PC-3 (cell line): ENCODE results near the gene TKTL1. TPM values are rescaled to one million over a fixed set of nuclear protein-coding genes. Genes with fewer than 3 reads are reported as not detected.
A peak's percentile ranks its signal among the peaks of the same experiment; 100 is the strongest.

ENCODE experiments used
- ATAC-seq: fragments of 200-7000 bp; cut with Tn5 transposase; 2 replicates; pipeline ENCODE4 v1.9.1; 2020; ENCODE audit warnings: mild to moderate bottlenecking, moderate library complexity
- BruUV-seq: library from RNA; stranded (reverse); fragments of 400-500 nt; replicated peaks from 2 replicates; lab custom pipeline; 2021; lab: Mats Ljungman, UMichigan
- CTCF ChIA-PET: fragments of 300-600 bp; sonication (Branson Sonifier 250); formaldehyde crosslinking; loops from one replicate; lab custom pipeline; 2022; ENCODE audit warnings: antibody characterized with exemption; lab: Charles Lee
- POLR2A ChIA-PET: fragments of 300-600 bp; sonication (Branson Sonifier 250); formaldehyde crosslinking; loops from one replicate; lab custom pipeline; 2022; ENCODE audit warnings: antibody characterized with exemption; ENCODE audit not compliant: unreplicated experiment; lab: Charles Lee
- DNase-seq: peaks from one replicate; pipeline ENCODE4 v3.0.0-alpha.2; 2015
- H2AFZ ChIP-seq: fragments of 300-600 bp; sonication (generic); 2 replicates; pipeline ENCODE4 v1.6.0; 2016; ENCODE audit warnings: antibody characterized with exemption, low read length
- H3F3A ChIP-seq: fragments of 300-600 bp; sonication (generic); one replicate; pipeline ENCODE4 v1.6.0; 2017; ENCODE audit warnings: antibody characterized with exemption, low read length, control low read depth, mild to moderate bottlenecking; ENCODE audit not compliant: unreplicated experiment
- H3K27ac ChIP-seq: fragments of 300-600 bp; sonication (generic); 2 replicates; pipeline ENCODE4 v1.5.1; 2016; ENCODE audit warnings: mild to moderate bottlenecking, low read length
- H3K27me3 ChIP-seq: fragments of 300-600 bp; sonication (generic); 2 replicates; pipeline ENCODE4 v1.6.1; 2016; ENCODE audit warnings: low read length, mixed read lengths
- H3K36me3 ChIP-seq: fragments of 300-600 bp; sonication (generic); 2 replicates; pipeline ENCODE4 v1.6.1; 2016; ENCODE audit warnings: low read depth, mixed run types, low read length, mixed read lengths
- H3K4me1 ChIP-seq: fragments of 300-600 bp; sonication (generic); 2 replicates; pipeline ENCODE4 v1.5.1; 2016; ENCODE audit warnings: low read length; ENCODE audit not compliant: insufficient read depth
- H3K4me2 ChIP-seq: fragments of 300-600 bp; sonication (generic); 2 replicates; pipeline ENCODE4 v1.6.0; 2016; ENCODE audit warnings: low read length
- H3K4me3 ChIP-seq: fragments of 300-600 bp; sonication (generic); 2 replicates; pipeline ENCODE4 v1.5.1; 2016; ENCODE audit warnings: mild to moderate bottlenecking, low read length, mixed read lengths
- H3K79me2 ChIP-seq: fragments of 300-600 bp; sonication (generic); 2 replicates; pipeline ENCODE4 v1.6.1; 2017; ENCODE audit warnings: low read length, mixed read lengths
- H3K9ac ChIP-seq: fragments of 300-600 bp; sonication (generic); 2 replicates; pipeline ENCODE4 v1.6.0; 2016; ENCODE audit warnings: mild to moderate bottlenecking, low read length
- H3K9me2 ChIP-seq: fragments of 300-600 bp; sonication (generic); replicated peaks from 2 replicates; pipeline ENCODE4 v1.6.1; 2016; ENCODE audit warnings: mixed run types, low read length, mixed read lengths
- H3K9me3 ChIP-seq: fragments of 300-600 bp; sonication (generic); 2 replicates; pipeline ENCODE4 v1.6.1; 2016; ENCODE audit warnings: low read length, mixed read lengths
- H4K20me1 ChIP-seq: fragments of 300-600 bp; sonication (generic); 2 replicates; pipeline ENCODE4 v1.6.1; 2016; ENCODE audit warnings: low read length, mixed read lengths
- EZH2 ChIP-seq: fragments of 300-600 bp; sonication (generic); IDR thresholded peaks from one replicate; pipeline ENCODE4 v1.6.1; 2017; ENCODE audit warnings: antibody characterized with exemption, mild to moderate bottlenecking, low read length; ENCODE audit not compliant: unreplicated experiment
- EZH2phosphoT487 ChIP-seq: fragments of 300-600 bp; sonication (generic); IDR thresholded peaks from 2 replicates; pipeline ENCODE4 v1.6.1; 2018; ENCODE audit warnings: mild to moderate bottlenecking, antibody characterized with exemption, low read length, borderline replicate concordance
- intact Hi-C: fragments of 100-400 bp; cut with micrococcal nuclease; formaldehyde crosslinking; loops from 2 replicates; pipeline ENCODE4 v1.9.0; 2023
- total RNA-seq: library from RNA; depleted of rRNA; stranded (reverse); fragments of >200 nt; gene quantifications from 2 replicates; pipeline ENCODE4 v1.2.3, GENCODE V29; 2014
- TF ChIP-seq, protein P1 (sequence below): fragments of 300-600 bp; sonication (generic); conservative IDR thresholded peaks from 2 replicates; pipeline ENCODE4 v1.5.1; 2017; ENCODE audit warnings: antibody characterized with exemption, low read depth, mild to moderate bottlenecking, low read length

TKTL1 gene
- total RNA-seq, 1 experiment from 2014 or later: not detected

DNA sequence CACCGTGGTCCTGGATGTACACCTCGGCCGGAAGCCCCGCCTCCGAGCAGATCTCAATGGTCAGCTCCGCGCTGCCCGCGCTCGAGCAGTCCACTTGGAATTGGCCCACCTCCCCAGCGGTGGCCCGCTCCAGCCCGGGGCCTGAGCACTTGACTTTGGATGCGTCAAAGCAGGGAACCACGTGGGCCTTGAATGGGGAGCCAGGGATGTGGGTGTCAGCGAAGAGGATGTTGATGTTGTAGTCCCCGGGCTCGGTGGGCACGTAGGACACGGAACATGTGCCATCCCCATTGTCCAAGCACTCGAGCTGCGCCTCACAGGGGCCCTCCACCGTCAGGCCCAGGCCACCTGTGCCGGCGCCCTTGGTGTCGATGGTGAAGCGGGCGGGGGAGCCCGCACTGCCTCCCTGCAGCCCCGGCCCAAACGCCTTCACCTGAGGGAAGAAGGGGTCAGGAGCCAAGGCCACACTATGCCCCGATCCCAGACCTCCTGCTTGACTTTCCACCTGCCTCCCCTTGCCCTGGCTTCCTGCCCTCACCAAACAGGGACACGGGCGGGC is 64.6 kb downstream of the TKTL1 start:
- ChIA-PET POLR2A (no interaction called here), CTCF (no interaction called here)
- H3K9me3 ChIP-seq: no peaks in the 10 kb centered on the region
- no TSS peak for BruUV-seq
- H3K27me3 ChIP-seq: no peaks in the 10 kb centered on the region
- no peak overlapping the region for H3K4me3 ChIP-seq
- H3F3A ChIP-seq: no peaks in the 10 kb centered on the region
- no peak overlapping the region for H3K27ac ChIP-seq
- DNase-seq (no peak), ATAC-seq (no peak)
- H4K20me1 ChIP-seq: peaks cover 35% of the 10 kb centered on the region
- H2AFZ ChIP-seq: no peak overlapping the region
- intact Hi-C loops: no loop called here
- H3K9me2 ChIP-seq: no peaks in the 10 kb centered on the region
- peaks cover 77% of the 10 kb centered on the region for H3K36me3 ChIP-seq
- H3K4me1 ChIP-seq: no peaks in the 10 kb centered on the region
- TF ChIP-seq EZH2 (no peak), EZH2phosphoT487 (no peak)
- TF ChIP-seq, protein P1, sequence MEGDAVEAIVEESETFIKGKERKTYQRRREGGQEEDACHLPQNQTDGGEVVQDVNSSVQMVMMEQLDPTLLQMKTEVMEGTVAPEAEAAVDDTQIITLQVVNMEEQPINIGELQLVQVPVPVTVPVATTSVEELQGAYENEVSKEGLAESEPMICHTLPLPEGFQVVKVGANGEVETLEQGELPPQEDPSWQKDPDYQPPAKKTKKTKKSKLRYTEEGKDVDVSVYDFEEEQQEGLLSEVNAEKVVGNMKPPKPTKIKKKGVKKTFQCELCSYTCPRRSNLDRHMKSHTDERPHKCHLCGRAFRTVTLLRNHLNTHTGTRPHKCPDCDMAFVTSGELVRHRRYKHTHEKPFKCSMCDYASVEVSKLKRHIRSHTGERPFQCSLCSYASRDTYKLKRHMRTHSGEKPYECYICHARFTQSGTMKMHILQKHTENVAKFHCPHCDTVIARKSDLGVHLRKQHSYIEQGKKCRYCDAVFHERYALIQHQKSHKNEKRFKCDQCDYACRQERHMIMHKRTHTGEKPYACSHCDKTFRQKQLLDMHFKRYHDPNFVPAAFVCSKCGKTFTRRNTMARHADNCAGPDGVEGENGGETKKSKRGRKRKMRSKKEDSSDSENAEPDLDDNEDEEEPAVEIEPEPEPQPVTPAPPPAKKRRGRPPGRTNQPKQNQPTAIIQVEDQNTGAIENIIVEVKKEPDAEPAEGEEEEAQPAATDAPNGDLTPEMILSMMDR: no peak
- H3K4me2 ChIP-seq: no peak overlapping the region
- peaks cover 35% of the 10 kb centered on the region for H3K79me2 ChIP-seq
- H3K9ac ChIP-seq: no peak overlapping the region

DNA sequence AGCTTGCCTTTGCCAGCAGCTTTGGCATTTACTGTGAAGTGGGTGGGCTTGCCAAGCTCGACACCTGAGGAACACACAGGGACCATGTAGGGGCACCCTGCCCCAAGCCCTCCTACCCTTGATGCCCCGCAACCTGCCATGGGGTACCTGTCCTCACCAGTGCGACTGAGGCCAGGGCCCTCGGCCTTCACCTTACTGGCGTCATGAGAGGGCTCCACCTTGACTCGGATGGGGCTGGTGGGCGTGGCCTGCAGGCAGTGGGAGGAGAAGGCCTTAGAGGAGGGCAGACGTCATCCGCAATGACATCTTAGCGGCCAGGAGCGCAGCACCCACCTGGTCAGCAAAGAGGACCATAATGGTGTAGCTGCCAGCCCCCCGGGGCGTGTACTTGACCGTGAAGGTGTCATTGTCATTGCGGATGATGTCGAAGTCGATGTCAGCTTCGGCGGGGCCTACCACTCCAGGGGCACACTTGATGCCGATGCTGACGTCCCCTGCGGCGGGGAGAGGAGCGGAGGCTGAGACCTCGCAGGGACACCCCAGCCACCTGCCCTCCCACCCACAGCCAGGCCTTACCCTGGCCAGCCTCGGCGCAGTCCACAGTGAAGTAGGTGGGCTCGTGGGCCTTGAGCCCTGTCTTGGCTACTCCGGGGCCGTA is 66.6 kb downstream of the TKTL1 start:
- H3K9ac ChIP-seq: no peak overlapping the region
- DNase-seq: no peak
- ChIA-PET POLR2A (no interaction called here), CTCF (no interaction called here)
- intact Hi-C loops: no loop called here
- H3K79me2 ChIP-seq: peaks cover 54% of the 10 kb centered on the region
- ATAC-seq: no peak
- BruUV-seq: TSS peak; percentile 8
- no peak overlapping the region for H3K27ac ChIP-seq
- H3F3A ChIP-seq: no peaks in the 10 kb centered on the region
- H3K9me3 ChIP-seq: no peaks in the 10 kb centered on the region
- no peaks in the 10 kb centered on the region for H3K4me1 ChIP-seq
- H3K9me2 ChIP-seq: no peaks in the 10 kb centered on the region
- peaks cover 79% of the 10 kb centered on the region for H3K36me3 ChIP-seq
- H3K4me3 ChIP-seq: no peak overlapping the region
- no peak for TF ChIP-seq EZH2
- TF ChIP-seq, protein P1: no peak
- TF ChIP-seq EZH2phosphoT487: no peak
- peaks cover 42% of the 10 kb centered on the region for H4K20me1 ChIP-seq
- no peak overlapping the region for H2AFZ ChIP-seq
- H3K4me2 ChIP-seq: no peak overlapping the region
- H3K27me3 ChIP-seq: no peaks in the 10 kb centered on the region
